ENCODE results near the gene DIS3L2.

The DIS3L2 gene

DNA sequence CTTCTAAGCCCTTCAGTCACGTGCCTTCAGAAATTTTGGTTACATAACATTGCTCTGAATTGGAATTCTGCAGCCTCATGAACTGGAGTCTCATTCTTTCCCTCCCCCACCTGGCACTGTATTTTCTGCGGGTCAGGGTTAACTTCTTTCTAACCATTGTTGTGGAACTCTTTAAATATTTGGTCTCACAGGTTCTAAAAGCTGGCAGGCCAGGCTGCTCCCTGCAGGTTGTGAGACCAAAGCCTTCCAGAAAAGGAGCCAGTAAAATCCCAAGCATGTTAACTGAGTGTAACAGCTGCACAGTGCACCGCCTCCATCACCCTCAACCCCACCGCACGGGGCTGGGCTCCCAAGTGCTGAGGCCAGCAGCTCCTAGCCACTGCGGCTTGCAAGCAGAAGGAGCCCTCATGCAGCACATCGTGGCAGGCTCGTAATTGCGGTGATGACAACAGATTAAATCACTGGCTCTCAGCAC, 243.0 kb downstream of the DIS3L2 start:
- DNase-seq: no peak

DNA sequence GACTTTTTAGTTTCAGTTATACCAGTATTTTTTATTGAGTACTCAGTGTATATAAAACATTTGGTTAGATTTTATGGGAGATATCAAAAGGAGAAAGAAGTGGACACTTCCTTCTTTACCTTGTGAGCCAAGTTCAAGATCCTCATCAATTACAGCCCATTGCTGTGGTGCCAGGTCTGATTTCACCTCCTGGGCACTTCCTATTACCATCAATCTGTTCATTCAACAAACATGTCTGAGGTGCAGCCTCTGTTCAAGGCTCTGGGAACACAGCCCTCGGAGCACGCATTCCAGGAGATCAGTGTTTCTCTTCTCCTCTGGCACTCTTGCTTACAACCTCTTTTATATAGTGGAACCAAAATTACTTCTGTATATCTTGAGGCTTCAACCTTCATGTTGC, 245.7 kb downstream of the DIS3L2 start:
- no peak for DNase-seq

DNA sequence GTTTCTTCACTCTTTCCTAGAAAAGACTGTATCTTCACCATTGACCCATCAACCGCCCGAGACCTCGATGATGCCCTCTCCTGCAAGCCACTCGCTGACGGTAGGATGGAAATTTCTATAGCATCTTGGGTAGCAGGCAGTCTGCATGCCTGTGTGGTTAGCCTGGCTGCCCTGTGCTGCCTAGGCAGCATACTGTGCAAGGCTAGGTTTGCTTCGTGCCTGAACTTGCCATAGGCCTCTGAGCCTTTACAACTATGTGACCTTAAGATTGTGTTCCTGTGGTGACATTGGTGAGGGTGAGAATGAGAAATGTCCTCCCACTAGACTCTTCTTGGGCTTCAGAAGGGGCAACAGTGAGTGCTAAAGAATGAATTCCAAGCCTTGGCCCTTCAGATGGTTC, 248.8 kb downstream of the DIS3L2 start:
- no peak for DNase-seq

DNA sequence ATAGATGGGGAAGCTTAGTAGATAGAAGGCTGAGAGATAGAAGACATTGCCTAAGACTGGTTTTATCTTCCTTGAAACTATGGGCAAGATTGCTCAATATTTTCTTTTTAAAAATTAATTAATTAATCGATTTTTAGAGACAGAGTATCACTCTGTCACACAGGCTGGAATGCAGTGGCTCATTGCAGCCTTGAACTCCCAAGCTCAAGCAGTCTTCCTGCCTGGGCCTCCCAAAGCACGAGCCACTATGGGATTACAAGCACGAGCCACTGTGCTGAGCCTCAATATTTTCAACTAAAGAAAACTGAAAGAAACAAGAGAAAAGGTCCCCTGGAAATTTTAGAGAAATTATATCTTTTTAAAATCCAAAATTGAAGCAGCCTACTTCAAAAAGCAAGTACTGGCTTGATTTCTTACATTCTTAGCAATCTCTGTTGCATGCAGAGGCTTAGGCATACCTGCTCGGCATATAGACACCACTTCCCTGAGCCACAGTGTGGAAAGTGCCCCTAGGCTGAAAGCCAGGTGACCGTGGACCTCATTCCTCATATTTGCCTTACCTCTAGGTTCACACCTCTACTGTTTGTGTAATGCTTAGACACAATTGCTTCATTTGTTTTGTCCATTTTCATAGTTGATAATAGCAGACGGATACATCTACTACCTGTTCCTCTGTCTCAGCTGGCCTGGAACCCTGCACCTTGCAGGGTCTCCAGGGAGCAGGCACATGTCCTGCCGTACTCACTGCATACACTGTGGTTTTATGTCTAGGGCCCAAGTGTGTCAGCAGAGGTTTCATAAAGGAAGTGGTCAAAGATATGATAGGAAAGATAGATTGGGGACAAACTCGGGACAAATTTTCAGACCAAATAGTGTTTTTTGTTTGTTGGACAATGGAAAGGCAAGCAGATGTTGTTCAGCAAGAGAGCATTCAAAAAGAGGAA, 250.5 kb downstream of the DIS3L2 start:
- no peak for DNase-seq

GRCh38 chr2:232213176-232213575, 251.7 kb downstream of the DIS3L2 start:
- no peak for DNase-seq

GRCh38 chr2:232214053-232214452, 252.5 kb downstream of the DIS3L2 start:
- DNase-seq: no peak

GRCh38 chr2:232216028-232216427, 254.5 kb downstream of the DIS3L2 start:
- DNase-seq: no peak

GRCh38 chr2:232218778-232219495, 257.4 kb downstream of the DIS3L2 start:
- DNase-seq: no peak

GRCh38 chr2:232219496-232219870, 258.0 kb downstream of the DIS3L2 start:
- no peak for DNase-seq

DNA sequence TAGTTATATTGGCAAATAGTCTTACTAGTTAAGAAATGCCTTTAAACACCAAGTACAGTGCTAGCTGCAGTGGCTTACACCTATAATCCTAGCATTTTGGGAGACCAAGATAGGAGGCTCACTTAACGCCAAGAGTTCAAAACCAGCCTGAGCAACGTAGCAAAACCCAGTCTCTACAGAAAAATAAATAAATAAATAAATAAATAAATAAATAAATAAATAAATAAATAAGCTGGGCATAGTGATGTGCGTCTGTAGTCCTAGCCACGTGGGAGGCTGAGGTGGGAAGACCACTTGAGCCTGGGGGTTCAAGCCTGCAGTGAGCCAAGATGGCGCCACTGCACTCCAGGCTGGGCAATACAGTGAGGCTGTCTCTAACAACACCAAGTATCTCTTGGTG, 258.4 kb downstream of the DIS3L2 start:
- no peak for DNase-seq

GRCh38 chr2:232225429-232225828, 263.9 kb downstream of the DIS3L2 start:
- no peak for DNase-seq

- no peak for DNase-seq
Observed at GRCh38 chr2:232225895-232226294, 264.4 kb downstream of the DIS3L2 start.

DNA sequence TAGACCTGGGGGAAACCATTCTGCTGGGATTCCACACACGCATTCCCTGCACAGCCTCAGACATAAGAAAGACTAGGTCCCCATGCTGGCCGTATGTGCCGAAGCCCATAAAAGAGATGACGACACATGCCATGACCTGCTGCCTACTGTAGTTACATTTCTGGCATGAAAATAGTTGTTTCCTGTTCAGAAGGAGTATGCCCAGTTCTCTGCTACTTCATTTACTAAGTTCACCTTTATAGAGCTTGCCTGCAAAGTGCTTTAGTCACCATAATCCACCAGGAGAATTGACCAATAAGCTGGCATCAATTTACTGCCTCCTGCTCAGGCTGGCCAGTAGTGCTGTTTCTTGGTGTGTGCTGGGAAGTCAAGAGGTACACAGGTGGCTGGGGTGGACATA, 266.8 kb downstream of the DIS3L2 start:
- no peak for DNase-seq

DNA sequence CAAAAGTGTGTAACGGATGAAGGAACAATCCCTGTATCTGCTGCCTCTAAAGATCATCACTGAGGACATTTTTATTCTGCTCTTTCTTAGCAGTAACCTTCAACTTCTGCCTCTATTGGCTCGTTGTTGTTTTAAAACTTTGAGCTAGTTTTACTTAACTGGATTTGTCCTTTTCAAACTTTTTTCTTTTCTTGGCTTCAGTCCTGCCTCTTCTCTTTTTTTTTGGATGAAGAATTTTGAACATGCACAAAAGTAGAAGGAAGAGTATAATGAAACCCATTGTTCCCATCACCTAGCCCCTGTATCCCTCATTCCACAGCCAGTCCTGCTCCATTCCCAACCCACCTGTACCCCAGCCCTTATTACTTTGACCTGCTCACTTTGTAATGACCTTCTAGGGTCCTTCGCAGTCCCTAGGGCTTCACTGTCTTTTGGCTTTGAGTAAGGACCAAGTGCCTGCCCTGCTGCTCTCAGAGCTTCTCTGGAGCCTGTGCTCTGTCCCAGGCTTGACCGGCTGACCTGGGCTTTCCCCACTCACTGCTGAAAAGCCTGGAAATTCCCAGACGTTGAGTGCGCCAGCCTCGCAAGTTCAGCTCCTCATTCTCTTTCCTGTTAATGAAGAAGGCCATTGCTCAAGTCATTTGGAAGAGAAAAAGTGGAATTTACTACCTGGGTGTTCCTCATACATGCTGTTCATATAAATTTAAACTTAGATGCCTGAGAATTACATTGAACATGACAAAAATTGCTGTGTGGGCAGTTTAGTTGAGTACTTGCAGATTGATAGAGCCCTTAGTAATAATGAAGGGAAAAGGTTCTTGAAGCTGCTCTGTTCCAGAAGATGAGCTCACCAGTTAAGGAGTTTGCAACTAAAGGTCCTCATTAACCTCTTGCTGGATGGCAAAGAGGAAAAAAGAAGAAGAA, 267.7 kb downstream of the DIS3L2 start:
- no peak for DNase-seq

DNA sequence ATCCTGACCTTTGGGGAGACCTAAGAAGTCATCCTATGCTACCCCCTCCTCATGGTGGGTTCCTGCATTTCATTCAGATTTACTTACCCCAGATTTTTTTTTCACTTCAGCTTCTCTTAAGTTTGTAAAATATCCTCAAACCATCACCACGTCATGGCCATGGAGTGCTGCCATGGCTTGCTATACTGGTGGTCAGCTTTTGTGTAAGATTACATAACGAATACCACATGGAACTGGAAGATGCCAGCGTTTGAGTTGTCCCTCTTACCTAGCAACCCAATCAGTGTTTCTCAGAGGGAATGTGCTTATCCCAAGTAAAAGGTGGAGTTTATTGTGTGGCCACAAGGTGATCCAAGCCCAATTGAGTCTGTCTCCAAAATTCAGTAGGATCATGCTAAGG, 268.4 kb downstream of the DIS3L2 start:
- DNase-seq: no peak

DNA sequence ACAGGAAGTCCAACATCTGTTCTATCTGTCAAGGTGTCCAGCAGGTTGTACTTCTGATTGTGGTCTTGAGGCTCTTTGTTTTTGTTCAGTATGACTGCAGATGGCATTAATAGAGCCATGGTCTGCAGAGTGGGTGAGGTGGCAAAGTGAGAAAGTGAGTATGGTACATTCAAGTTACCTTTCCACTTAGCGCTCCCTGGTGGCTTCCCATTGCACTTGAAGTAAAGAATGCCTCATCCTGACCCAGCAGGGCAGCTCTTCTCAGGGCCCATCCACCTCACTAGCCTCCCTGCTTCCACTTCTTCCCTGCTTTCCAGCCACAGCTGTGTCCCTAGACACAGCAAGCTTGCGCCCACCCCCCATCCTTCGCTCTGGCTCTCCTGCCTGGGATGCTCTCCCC, 269.0 kb downstream of the DIS3L2 start:
- no peak for DNase-seq

DNA sequence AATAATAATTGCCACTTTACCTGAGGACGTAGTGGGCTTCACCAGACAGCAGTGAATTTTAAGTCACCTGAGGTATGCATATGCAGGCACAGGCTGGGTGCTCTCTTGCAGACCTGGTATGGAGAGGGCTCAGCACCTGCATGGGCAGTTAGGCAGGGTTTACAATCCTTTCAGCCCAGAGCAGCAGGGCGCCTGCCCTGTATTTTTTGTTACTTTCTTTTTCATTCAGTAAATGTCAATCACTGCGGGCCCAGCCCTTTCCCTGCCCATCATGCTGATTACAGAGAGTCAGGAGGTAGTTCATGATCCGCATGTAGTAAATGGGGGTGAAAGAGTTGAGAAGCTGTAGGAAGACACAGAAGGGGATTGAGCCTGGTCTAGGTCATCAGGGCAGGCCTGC, 270.0 kb downstream of the DIS3L2 start:
- DNase-seq: no peak

GRCh38 chr2:232232915-232233314, 271.4 kb downstream of the DIS3L2 start:
- DNase-seq: no peak

DNA sequence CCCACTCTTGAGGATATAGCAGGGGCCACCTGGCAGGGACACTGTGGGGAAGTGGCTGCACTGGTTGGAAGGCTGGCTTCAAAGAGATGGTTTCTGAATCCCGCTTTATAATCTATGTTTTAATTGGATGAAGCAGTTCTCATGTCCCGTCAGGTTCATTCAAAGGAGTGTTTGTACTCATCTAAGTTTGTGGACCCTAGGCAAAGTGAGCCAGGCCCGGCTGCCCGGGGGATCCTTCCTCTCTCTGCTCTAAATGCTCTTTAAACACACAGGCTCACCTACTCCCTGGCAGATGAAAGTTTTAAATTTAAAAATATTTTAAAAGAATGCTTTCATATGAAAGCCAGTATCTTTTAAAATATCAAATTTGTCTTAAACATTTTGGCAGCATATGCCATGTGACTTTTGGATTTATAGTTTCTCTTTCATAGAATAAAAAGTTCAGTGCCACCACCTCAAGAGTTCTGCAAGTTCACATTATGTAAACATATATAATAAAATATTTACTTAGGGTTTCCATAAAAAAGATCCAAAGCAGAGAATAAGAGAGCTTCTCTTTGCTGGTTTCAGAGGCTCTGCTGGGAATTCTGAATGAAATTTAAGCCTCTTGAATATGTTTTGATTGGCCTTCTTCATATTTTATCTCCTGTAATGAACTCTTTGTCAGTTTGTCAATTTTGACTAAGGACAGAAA, 273.6 kb downstream of the DIS3L2 start:
- no peak for DNase-seq

DNA sequence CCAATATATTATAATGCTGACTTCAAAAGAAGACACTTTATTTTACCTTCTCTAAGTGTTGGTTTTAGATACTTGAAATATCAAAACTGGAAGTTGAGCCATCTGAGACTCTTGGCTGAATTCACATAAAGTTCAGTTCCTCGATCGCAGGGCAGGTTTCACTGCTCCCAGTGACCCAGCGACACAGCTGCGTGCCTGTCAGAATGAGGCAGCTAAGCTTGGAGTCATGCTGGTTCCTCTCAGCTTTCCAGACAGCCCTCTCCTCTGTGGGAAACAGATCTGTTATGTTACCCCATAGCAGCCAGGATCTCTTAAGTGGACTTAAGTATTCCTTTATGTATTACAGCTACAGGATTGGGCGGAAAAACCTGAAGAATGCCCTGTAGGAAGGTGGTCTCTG, 274.2 kb downstream of the DIS3L2 start:
- no peak for DNase-seq

- no peak for DNase-seq
Observed at GRCh38 chr2:232236200-232236599, 274.7 kb downstream of the DIS3L2 start.

DNA sequence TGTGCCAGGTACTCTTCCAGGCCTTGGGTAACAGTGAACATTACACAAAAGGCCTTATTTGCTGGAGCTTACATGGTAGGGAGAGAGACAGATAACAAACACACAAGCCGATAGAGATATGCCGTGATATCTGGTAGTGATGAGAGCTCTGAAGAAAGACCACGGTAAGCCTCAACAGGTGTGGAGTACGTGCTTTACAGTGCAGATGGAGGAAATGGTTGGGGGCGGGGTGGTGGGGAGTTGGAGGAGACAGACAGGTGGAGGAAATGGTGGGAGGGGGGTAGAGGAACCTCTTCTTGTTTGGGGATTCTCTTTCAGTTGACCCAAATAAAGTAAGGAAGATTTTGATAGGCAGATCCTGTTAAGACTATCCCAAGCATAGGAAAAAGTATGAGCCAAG, 276.0 kb downstream of the DIS3L2 start:
- DNase-seq: no peak
